ENCODE data around the gene IPO7. TPM values are rescaled to one million over a fixed set of nuclear protein-coding genes. Genes with fewer than 3 reads are reported as not detected.

IPO7 gene
- total and polyA plus RNA-seq, 2 of the 13 experiments (the other 11 are each of a cell fraction or from before 2014, with no cell fraction given): 59.4 to 98.4 TPM

DNA sequence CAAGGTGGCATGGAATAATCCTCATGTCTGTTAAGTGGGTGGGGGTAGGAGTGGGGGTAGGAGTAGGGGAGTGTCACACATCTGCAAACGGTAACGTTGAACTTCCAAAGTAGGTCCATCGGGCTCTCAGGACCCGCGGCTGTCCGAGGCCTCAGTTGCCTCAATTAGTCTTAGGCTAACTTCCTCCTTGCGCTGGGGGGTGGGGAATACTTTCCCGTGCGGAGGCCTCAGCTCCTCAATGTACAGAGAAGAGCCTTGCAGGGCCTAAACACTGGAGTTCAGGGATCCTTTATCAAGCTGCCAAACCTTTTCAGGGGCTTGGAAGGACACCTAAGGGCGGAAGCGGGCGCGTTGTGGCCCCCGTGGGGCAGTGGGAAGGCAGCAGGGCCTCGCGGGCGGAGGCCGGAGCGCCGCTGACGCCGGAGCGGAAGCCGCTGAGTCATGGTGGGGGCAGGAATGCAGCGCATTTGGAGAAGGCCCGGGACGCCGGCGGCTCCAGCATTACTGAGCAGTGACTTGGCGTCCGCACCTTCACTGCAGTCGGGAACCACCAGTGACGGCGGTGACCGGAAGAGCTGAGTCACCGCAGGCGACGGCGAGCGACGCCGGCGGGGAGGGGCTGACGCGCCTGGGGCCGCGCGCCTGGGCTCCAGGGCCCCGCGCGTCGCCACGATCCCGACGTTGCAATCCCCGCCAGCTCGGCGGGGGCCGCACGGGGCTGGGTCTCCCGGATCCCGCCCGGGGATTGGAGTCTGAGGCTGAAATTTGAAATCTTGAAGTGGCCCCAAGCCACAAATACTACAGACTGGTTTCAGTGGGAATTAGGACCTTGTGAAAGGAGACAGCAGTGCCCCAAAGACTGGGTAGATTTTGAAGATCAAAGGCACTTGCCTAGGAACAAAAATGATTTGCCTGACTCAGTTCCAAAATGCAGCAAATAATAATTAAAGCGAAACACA lies 20.2 kb upstream of the IPO7 start (continued):
- peak; percentile 26 for TF ChIP-seq TBL1XR1 (IDR thresholded peaks at IDR 0.05; ENCODE audit: borderline replicate concordance, low read length, partially characterized antibody)
- TF ChIP-seq RXRB (CRISPR knock-in tag; IDR thresholded peaks at IDR 0.05; ENCODE audit: borderline replicate concordance): peak; percentile 80
- TF ChIP-seq SIN3B (IDR thresholded peaks at IDR 0.05; ENCODE audit: low read length): no peak
- TF ChIP-seq, protein P1, sequence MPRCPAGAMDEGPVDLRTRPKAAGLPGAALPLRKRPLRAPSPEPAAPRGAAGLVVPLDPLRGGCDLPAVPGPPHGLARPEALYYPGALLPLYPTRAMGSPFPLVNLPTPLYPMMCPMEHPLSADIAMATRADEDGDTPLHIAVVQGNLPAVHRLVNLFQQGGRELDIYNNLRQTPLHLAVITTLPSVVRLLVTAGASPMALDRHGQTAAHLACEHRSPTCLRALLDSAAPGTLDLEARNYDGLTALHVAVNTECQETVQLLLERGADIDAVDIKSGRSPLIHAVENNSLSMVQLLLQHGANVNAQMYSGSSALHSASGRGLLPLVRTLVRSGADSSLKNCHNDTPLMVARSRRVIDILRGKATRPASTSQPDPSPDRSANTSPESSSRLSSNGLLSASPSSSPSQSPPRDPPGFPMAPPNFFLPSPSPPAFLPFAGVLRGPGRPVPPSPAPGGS (CRISPR knock-in tag; IDR thresholded peaks at IDR 0.05): peak; percentile 68; the same call in 1 of the 2 replicates
- TF ChIP-seq STAG1 (CRISPR knock-in tag; IDR thresholded peaks at IDR 0.05): peak; percentile 10; the same call in 1 of the 2 replicates
- no peak for TF ChIP-seq ZNF660 (CRISPR knock-in tag; IDR thresholded peaks at IDR 0.05; ENCODE audit: borderline replicate concordance, low read depth)
- TF ChIP-seq, protein P2, sequence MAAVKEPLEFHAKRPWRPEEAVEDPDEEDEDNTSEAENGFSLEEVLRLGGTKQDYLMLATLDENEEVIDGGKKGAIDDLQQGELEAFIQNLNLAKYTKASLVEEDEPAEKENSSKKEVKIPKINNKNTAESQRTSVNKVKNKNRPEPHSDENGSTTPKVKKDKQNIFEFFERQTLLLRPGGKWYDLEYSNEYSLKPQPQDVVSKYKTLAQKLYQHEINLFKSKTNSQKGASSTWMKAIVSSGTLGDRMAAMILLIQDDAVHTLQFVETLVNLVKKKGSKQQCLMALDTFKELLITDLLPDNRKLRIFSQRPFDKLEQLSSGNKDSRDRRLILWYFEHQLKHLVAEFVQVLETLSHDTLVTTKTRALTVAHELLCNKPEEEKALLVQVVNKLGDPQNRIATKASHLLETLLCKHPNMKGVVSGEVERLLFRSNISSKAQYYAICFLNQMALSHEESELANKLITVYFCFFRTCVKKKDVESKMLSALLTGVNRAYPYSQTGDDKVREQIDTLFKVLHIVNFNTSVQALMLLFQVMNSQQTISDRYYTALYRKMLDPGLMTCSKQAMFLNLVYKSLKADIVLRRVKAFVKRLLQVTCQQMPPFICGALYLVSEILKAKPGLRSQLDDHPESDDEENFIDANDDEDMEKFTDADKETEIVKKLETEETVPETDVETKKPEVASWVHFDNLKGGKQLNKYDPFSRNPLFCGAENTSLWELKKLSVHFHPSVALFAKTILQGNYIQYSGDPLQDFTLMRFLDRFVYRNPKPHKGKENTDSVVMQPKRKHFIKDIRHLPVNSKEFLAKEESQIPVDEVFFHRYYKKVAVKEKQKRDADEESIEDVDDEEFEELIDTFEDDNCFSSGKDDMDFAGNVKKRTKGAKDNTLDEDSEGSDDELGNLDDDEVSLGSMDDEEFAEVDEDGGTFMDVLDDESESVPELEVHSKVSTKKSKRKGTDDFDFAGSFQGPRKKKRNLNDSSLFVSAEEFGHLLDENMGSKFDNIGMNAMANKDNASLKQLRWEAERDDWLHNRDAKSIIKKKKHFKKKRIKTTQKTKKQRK (IDR thresholded peaks at IDR 0.05; ENCODE audit: low read length): no peak
- TF ChIP-seq, protein P3, sequence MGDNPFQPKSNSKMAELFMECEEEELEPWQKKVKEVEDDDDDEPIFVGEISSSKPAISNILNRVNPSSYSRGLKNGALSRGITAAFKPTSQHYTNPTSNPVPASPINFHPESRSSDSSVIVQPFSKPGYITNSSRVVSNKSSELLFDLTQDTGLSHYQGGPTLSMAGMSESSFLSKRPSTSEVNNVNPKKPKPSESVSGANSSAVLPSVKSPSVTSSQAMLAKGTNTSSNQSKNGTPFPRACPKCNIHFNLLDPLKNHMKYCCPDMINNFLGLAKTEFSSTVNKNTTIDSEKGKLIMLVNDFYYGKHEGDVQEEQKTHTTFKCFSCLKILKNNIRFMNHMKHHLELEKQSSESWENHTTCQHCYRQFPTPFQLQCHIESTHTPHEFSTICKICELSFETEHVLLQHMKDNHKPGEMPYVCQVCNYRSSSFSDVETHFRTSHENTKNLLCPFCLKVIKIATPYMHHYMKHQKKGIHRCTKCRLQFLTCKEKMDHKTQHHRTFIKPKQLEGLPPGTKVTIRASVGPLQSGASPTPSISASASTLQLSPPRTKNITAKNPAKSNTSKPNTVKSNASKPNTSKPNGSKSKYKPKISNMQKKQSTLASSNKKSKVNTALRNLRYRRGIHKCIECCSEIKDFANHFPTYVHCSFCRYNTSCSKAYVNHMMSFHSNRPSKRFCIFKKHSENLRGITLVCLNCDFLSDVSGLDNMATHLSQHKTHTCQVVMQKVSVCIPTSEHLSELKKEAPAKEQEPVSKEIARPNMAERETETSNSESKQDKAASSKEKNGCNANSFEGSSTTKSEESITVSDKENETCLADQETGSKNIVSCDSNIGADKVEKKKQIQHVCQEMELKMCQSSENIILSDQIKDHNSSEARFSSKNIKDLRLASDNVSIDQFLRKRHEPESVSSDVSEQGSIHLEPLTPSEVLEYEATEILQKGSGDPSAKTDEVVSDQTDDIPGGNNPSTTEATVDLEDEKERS (CRISPR knock-in tag; IDR thresholded peaks at IDR 0.05): peak; percentile 93
- 0 out of 2 replicates have a peak, but pooled peaks have one; percentile 56 for TF ChIP-seq ZNF138 (CRISPR knock-in tag; IDR thresholded peaks at IDR 0.05; ENCODE audit: low read depth)
- peak; percentile 87; the same call in 1 of the 2 replicates for TF ChIP-seq SNAI1 (CRISPR knock-in tag; IDR thresholded peaks at IDR 0.05; ENCODE audit: borderline replicate concordance)
- TF ChIP-seq KDM1A (CRISPR knock-in tag; IDR thresholded peaks at IDR 0.05): no peak
- no peak for TF ChIP-seq ATF7 (IDR thresholded peaks at IDR 0.05)
- TF ChIP-seq ATF7 (CRISPR knock-in tag; IDR thresholded peaks at IDR 0.05): peak; percentile 51; the same call in 1 of the 2 replicates
- TF ChIP-seq AHR (CRISPR knock-in tag; IDR thresholded peaks at IDR 0.05): peak; percentile 91; the same call in 1 of the 2 replicates
- peak; percentile 27; the same call in 1 of the 2 replicates for TF ChIP-seq SRY (CRISPR knock-in tag; IDR thresholded peaks at IDR 0.05)
- TF ChIP-seq, protein P4, sequence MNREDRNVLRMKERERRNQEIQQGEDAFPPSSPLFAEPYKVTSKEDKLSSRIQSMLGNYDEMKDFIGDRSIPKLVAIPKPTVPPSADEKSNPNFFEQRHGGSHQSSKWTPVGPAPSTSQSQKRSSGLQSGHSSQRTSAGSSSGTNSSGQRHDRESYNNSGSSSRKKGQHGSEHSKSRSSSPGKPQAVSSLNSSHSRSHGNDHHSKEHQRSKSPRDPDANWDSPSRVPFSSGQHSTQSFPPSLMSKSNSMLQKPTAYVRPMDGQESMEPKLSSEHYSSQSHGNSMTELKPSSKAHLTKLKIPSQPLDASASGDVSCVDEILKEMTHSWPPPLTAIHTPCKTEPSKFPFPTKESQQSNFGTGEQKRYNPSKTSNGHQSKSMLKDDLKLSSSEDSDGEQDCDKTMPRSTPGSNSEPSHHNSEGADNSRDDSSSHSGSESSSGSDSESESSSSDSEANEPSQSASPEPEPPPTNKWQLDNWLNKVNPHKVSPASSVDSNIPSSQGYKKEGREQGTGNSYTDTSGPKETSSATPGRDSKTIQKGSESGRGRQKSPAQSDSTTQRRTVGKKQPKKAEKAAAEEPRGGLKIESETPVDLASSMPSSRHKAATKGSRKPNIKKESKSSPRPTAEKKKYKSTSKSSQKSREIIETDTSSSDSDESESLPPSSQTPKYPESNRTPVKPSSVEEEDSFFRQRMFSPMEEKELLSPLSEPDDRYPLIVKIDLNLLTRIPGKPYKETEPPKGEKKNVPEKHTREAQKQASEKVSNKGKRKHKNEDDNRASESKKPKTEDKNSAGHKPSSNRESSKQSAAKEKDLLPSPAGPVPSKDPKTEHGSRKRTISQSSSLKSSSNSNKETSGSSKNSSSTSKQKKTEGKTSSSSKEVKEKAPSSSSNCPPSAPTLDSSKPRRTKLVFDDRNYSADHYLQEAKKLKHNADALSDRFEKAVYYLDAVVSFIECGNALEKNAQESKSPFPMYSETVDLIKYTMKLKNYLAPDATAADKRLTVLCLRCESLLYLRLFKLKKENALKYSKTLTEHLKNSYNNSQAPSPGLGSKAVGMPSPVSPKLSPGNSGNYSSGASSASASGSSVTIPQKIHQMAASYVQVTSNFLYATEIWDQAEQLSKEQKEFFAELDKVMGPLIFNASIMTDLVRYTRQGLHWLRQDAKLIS (CRISPR knock-in tag; IDR thresholded peaks at IDR 0.05): 0 out of 2 replicates have a peak, but pooled peaks have one; percentile 80
- TF ChIP-seq EZH2 (conservative IDR thresholded peaks at IDR 0.05; ENCODE audit: low read depth, low read length): no peak

All from HepG2 (cell line).